Left lung (tissue), 10 donors: Measurements from ENCODE around the gene AP1S1. TPM values are rescaled to one million over a fixed set of nuclear protein-coding genes. Genes with fewer than 3 reads are reported as not detected.

Experiments
- ATAC-seq: fragments of 200-7000 bp; cut with Tn5 transposase; one replicate; pipeline ENCODE4 v1.9.1; 2020; ENCODE audit warnings: moderate library complexity
- DNase-seq, 4 donors: peaks; one replicate each; pipeline ENCODE4 v3.0.0-alpha.2; 2013 to 2020
- H3K27ac ChIP-seq, 2 donors: fragments of 200-600 bp; sonication (generic) in 1 of 2; one replicate each; pipeline versions ENCODE4 v1.5.0 to v1.8.0; 2020 to 2021
- H3K27me3 ChIP-seq, 2 donors: fragments of 200-600 bp; sonication (generic) in 1 of 2; one replicate each; pipeline versions ENCODE4 v1.5.0 to v1.8.0; 2020 to 2021
- H3K36me3 ChIP-seq, 2 donors: fragments of 200-600 bp; sonication (generic) in 1 of 2; one replicate each; pipeline versions ENCODE4 v1.5.0 to v1.8.0; 2020 to 2021
- H3K4me1 ChIP-seq, 2 donors: fragments of 200-600 bp; one replicate each; pipeline ENCODE4 v1.8.0; 2021
- H3K4me3 ChIP-seq, 2 donors: fragments of 200-600 bp; sonication (generic) in 1 of 2; one replicate each; pipeline versions ENCODE4 v1.5.0 to v1.8.0; 2020 to 2021; ENCODE audit warnings: mild to moderate bottlenecking in 1 of 2
- H3K9me3 ChIP-seq, 2 donors: fragments of 200-600 bp; sonication (generic) in 1 of 2; one replicate each; pipeline versions ENCODE4 v1.5.0 to v1.8.0; 2020 to 2021
- CTCF ChIP-seq, 2 donors: fragments of 200-600 bp; sonication (generic) in 1 of 2; IDR thresholded peaks; one replicate each; pipeline versions ENCODE4 v1.5.0 to v1.8.0; 2021; ENCODE audit warnings: antibody characterized with exemption in 2 of 2
- intact Hi-C, 2 donors: fragments of 100-400 bp; cut with DNase I; formaldehyde crosslinking; loops; one replicate each; pipeline versions ENCODE4 v1.11.2 to v1.14.2; 2022
- polyA plus RNA-seq, 6 donors: library from polyadenylated mRNA; unstranded; fragments of 120-200 nt; gene quantifications; one replicate each; pipeline ENCODE4 v1.2.1, GENCODE V29; 2013; ENCODE audit not compliant: insufficient read length in 6 of 6
- total RNA-seq, 2 donors: library from RNA; stranded (reverse); fragmentation: NEBNext Ultra II Directional; extraction: Animal tissue kit (Norgen Biotek cat#: 25700); gene quantifications; one replicate each; pipeline ENCODE4 v1.2.1, GENCODE V29; 2021
- donor health status: DM: no; HTN: yes; CAD: no.
- donor health status: DM: no; HTN: no; CAD: no.

AP1S1 gene
- total and polyA plus RNA-seq, 8 donors, result 39.4 to 92.6 (median 85.1) TPM

- DNase-seq (no peak), ATAC-seq (no peak)
- H3K27ac ChIP-seq, result no peak overlapping the region
- peaks cover 0 to 18% of the 10 kb centered on the region in 2 donors for H3K36me3 ChIP-seq
- TF ChIP-seq CTCF (IDR thresholded peaks at IDR 0.05), result no peak
- no peaks in the 10 kb centered on the region for H3K9me3 ChIP-seq
- no peak overlapping the region for H3K4me3 ChIP-seq
- intact Hi-C loops, result loop anchor here in 1 of 2 donors (10.0 kb wide), 1 partner anchor 144 kb away; no protein-coding TSS in a partner anchor
- H3K27me3 ChIP-seq, result no peaks in the 10 kb centered on the region
- H3K4me1 ChIP-seq, result peaks cover 7 to 52% of the 10 kb centered on the region in 2 donors
Measured at GRCh38 chr7:101140339-101140699, 14.0 kb upstream of the AP1S1 start.

GRCh38 chr7:101140746-101141382 is 13.4 kb upstream of the AP1S1 start:
- no peak for TF ChIP-seq CTCF (IDR thresholded peaks at IDR 0.05)
- no peaks in the 10 kb centered on the region for H3K9me3 ChIP-seq
- no peak for ATAC-seq
- no peak overlapping the region for H3K27ac ChIP-seq
- H3K4me3 ChIP-seq, result no peak overlapping the region
- H3K36me3 ChIP-seq, result peaks cover 0 to 12% of the 10 kb centered on the region in 2 donors
- H3K4me1 ChIP-seq, result peaks cover 7 to 47% of the 10 kb centered on the region in 2 donors
- no peak for DNase-seq
- no peaks in the 10 kb centered on the region for H3K27me3 ChIP-seq
- intact Hi-C loops, result loop anchor here in 1 of 2 donors (10.0 kb wide), 1 partner anchor 144 kb away; no protein-coding TSS in a partner anchor

GRCh38 chr7:101151908-101152651 is 2.2 kb upstream of the AP1S1 start:
- intact Hi-C loops, result no loop called here

GRCh38 chr7:101154693-101155102 is 422 bp downstream of the AP1S1 start:
- intact Hi-C loops, result no loop called here
- Histone ChIP-seq H3K4me1 (peaks cover 6 to 8% of the 10 kb centered on the region in 2 donors), H3K4me3 (peak overlapping the region; percentile 92 to 98), H3K9me3 (no peaks in the 10 kb centered on the region), H3K36me3 (peaks cover 0 to 32% of the 10 kb centered on the region in 2 donors), H3K27ac (peak overlapping the region in 1 of 2 donors; percentile 8), H3K27me3 (no peaks in the 10 kb centered on the region)
- TF ChIP-seq CTCF (IDR thresholded peaks at IDR 0.05), result no peak
- ATAC-seq (peak; percentile 60), DNase-seq (no peak)

More at GRCh38 chr7:101151908-101152651, 2.2 kb upstream of the AP1S1 start:
- DNase-seq (no peak), ATAC-seq (no peak)
- Histone ChIP-seq H3K4me1 (peaks cover 6 to 8% of the 10 kb centered on the region in 2 donors), H3K36me3 (peaks cover 0 to 6% of the 10 kb centered on the region in 2 donors), H3K9me3 (no peaks in the 10 kb centered on the region), H3K27me3 (peaks cover 0 to 7% of the 10 kb centered on the region in 2 donors), H3K4me3 (no peak overlapping the region), H3K27ac (no peak overlapping the region)
- no peak for TF ChIP-seq CTCF (IDR thresholded peaks at IDR 0.05)

GRCh38 chr7:101155303-101155702 is 1.0 kb downstream of the AP1S1 start:
- Histone ChIP-seq H3K27me3 (no peaks in the 10 kb centered on the region), H3K9me3 (no peaks in the 10 kb centered on the region), H3K4me3 (peak overlapping the region; percentile 92 to 98), H3K36me3 (peaks cover 0 to 36% of the 10 kb centered on the region in 2 donors), H3K4me1 (peaks cover 6 to 8% of the 10 kb centered on the region in 2 donors), H3K27ac (no peak overlapping the region)
- no peak for DNase-seq
- no peak for ATAC-seq
- no peak for TF ChIP-seq CTCF (IDR thresholded peaks at IDR 0.05)
- intact Hi-C loops, result no loop called here
